SK-N-SH (cell line): ENCODE results near the gene CEP85. TPM values are rescaled to one million over a fixed set of nuclear protein-coding genes. Genes with fewer than 3 reads are reported as not detected.

ENCODE experiments used
- CTCF ChIA-PET: fragments of 300-600, 350-600 bp; formaldehyde crosslinking; extraction: SDS; loops from one replicate; lab custom pipeline; 2021; lab: Yijun Ruan, JAX
- POLR2A ChIA-PET: fragments of 350-600 bp; sonication (Branson Sonifier 250); formaldehyde crosslinking; extraction: SDS; loops from one replicate; lab custom pipeline; 2020; ENCODE audit warnings: antibody characterized with exemption, inconsistent platforms; lab: Yijun Ruan, JAX
- DNase-seq: peaks from one replicate; pipeline ENCODE4 v3.0.0; 2012
- H2AFZ ChIP-seq: fragments of 200-600 bp; sonication (generic); 2 replicates; pipeline ENCODE4 v1.8.1; 2016; ENCODE audit warnings: antibody characterized with exemption, mild to moderate bottlenecking, low read depth
- H3F3A ChIP-seq: fragments of 200-600 bp; sonication (generic); replicated peaks from 2 replicates; pipeline ENCODE3; 2016; ENCODE audit warnings: antibody characterized with exemption, mild to moderate bottlenecking; ENCODE audit not compliant: insufficient read depth
- H3K27ac ChIP-seq, 2 experiments: fragments of 200-500 bp in 1 of 2; fragments of 200-600 bp in 1 of 2; sonication (Bioruptor generic) in 1 of 2; sonication (generic), shearing (Covaris generic) in 1 of 2; 2 replicates each; pipeline versions ENCODE4 v1.5.1 to v1.6.1; 2014 to 2016; ENCODE audit warnings: low read depth in 2 of 2, inconsistent platforms in 1 of 2, low read length in 1 of 2, mild to moderate bottlenecking in 1 of 2, mixed read lengths in 1 of 2
- H3K27me3 ChIP-seq: fragments of 200-600 bp; sonication (generic), shearing (Covaris generic); 2 replicates; pipeline ENCODE4 v1.6.1; 2016; ENCODE audit warnings: mixed run types; ENCODE audit not compliant: insufficient read depth
- H3K36me3 ChIP-seq, 2 experiments: fragments of 200-500 bp in 1 of 2; fragments of 200-600 bp in 1 of 2; sonication (Bioruptor generic) in 1 of 2; sonication (generic) in 1 of 2; replicated peaks in 1 of 2; 2 replicates each; pipeline versions ENCODE3 to v1.5.1; 2014 to 2016; ENCODE audit warnings: low read length in 1 of 2, mild to moderate bottlenecking in 1 of 2; ENCODE audit not compliant: insufficient read depth in 2 of 2, control insufficient read depth in 1 of 2
- H3K4me1 ChIP-seq, 2 experiments: fragments of 200-500 bp in 1 of 2; fragments of 200-600 bp in 1 of 2; sonication (Bioruptor generic) in 1 of 2; sonication (generic), shearing (Covaris generic) in 1 of 2; 2 replicates each; pipeline versions ENCODE4 v1.5.1 to v1.6.1; 2014 to 2016; ENCODE audit warnings: low read depth in 1 of 2, low read length in 1 of 2, mixed run types in 1 of 2; ENCODE audit not compliant: insufficient read depth in 2 of 2, control insufficient read depth in 1 of 2
- H3K4me2 ChIP-seq: fragments of 200-600 bp; sonication (generic), shearing (Covaris generic); 2 replicates; pipeline ENCODE4 v1.6.1; 2017; ENCODE audit warnings: mixed run types
- H3K4me3 ChIP-seq, 2 experiments: fragments of 200-500 bp in 1 of 2; fragments of 200-600 bp in 1 of 2; sonication (Bioruptor generic) in 1 of 2; sonication (generic), shearing (Covaris generic) in 1 of 2; 2 replicates each; pipeline versions ENCODE4 v1.5.1 to v1.8.1; 2014 to 2016; ENCODE audit warnings: low read depth in 2 of 2, inconsistent platforms in 1 of 2, low read length in 1 of 2, mild to moderate bottlenecking in 1 of 2, mixed read lengths in 1 of 2, moderate library complexity in 1 of 2
- H3K79me2 ChIP-seq: fragments of 200-600 bp; sonication (generic); 2 replicates; pipeline ENCODE4 v1.8.1; 2017; ENCODE audit warnings: mild to moderate bottlenecking; ENCODE audit not compliant: insufficient read depth
- H3K9ac ChIP-seq: fragments of 200-600 bp; sonication (generic); 2 replicates; pipeline ENCODE4 v1.6.1; 2017; ENCODE audit warnings: mixed run types
- H3K9me2 ChIP-seq: fragments of 200-600 bp; sonication (generic); 2 replicates; pipeline ENCODE4 v1.6.1; 2017; ENCODE audit warnings: mixed run types
- H3K9me3 ChIP-seq: fragments of 200-600 bp; sonication (generic); 2 replicates; pipeline ENCODE4 v1.6.1; 2017; ENCODE audit warnings: mixed run types, mild to moderate bottlenecking, moderate library complexity
- H4K20me1 ChIP-seq: fragments of 200-600 bp; sonication (generic); 2 replicates; pipeline ENCODE4 v1.6.1; 2017; ENCODE audit warnings: mild to moderate bottlenecking, mixed run types; ENCODE audit not compliant: insufficient read depth
- CTCF ChIP-seq: fragments of 200-600 bp; sonication (generic); IDR thresholded peaks from 2 replicates; pipeline ENCODE4 v1.6.1; 2017; ENCODE audit warnings: antibody characterized with exemption, mild to moderate bottlenecking, moderate library complexity
- FOSL2 ChIP-seq: IDR thresholded peaks from 2 replicates; pipeline ENCODE4 v1.4.0; 2012; ENCODE audit warnings: low read depth, mild to moderate bottlenecking, moderate library complexity, borderline replicate concordance
- GABPA ChIP-seq: IDR thresholded peaks from 2 replicates; pipeline ENCODE4 v1.4.0; 2012; ENCODE audit warnings: low read depth, mild to moderate bottlenecking
- MEF2A ChIP-seq: IDR thresholded peaks from 2 replicates; pipeline ENCODE4 v1.4.0; 2012; ENCODE audit warnings: low read depth, borderline replicate concordance
- NFIC ChIP-seq: IDR thresholded peaks from 2 replicates; pipeline ENCODE4 v1.4.0; 2012; ENCODE audit warnings: borderline replicate concordance
- RAD21 ChIP-seq: IDR thresholded peaks from 2 replicates; pipeline ENCODE4 v1.6.1; 2012; ENCODE audit warnings: mild to moderate bottlenecking, low read length
- RCOR1 ChIP-seq: fragments of 150-350 bp; IDR thresholded peaks from 2 replicates; pipeline ENCODE4 v1.6.1; 2017; ENCODE audit warnings: antibody characterized with exemption, low read length
- REST ChIP-seq: IDR thresholded peaks from 2 replicates; pipeline ENCODE4 v1.6.1; 2012; ENCODE audit warnings: mild to moderate bottlenecking, low read depth, low read length, moderate library complexity
- TEAD4 ChIP-seq: IDR thresholded peaks from 2 replicates; pipeline ENCODE4 v1.4.0; 2012; ENCODE audit warnings: mild to moderate bottlenecking, borderline replicate concordance; ENCODE audit not compliant: insufficient read depth
- WGBS: methylation state at CpG from one replicate; pipeline ENCODE4 v1.1.6; 2017; ENCODE audit warnings: low lambda C conversion rate; 5-methylcytosine and 5-hydroxymethylcytosine counted together
- polyA plus RNA-seq, 3 experiments: library from polyadenylated mRNA; depleted of rRNA; stranded (reverse); fragments of >200 nt; gene quantifications; 2 replicates each; pipeline ENCODE4 v1.2.3, GENCODE V29; 2012
- TF ChIP-seq, protein P1 (sequence below): IDR thresholded peaks from 2 replicates; pipeline ENCODE4 v1.4.0; 2012; ENCODE audit warnings: low read depth, borderline replicate concordance

CEP85 gene
- polyA plus RNA-seq, 1 of the 3 experiments (the other 2 are of a cell fraction) = 12.1 TPM

DNA sequence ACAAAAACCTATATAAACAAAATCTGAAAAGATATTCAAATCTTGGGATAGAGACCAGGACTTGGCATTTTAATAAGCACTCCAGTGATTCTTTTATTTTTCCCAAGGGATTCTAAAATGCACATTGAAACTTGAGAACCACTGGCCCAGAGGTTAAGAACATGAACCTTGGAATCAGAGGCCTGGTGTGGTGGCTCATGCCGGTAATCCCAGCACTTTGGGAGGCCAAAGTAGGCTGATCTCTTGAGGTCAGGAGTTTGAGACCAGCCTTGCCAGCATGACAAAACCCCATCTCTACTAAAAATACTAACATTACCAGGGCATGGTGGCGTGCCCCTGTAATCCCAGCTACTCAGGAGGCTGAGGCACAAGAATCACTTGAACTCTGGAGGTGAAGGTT lies 12.9 kb upstream of the CEP85 start:
- WGBS = 85% methylated on average over 2 of the region's 2 CpGs
- Histone ChIP-seq H3K4me3 (no peak overlapping the region), H2AFZ (no peak overlapping the region), H3K9me3 (no peaks in the 10 kb centered on the region), H3K79me2 (no peaks in the 10 kb centered on the region), H3K36me3 (no peaks in the 10 kb centered on the region), H3F3A (no peaks in the 10 kb centered on the region), H3K4me2 (no peak overlapping the region), H3K9ac (no peak overlapping the region), H4K20me1 (no peaks in the 10 kb centered on the region), H3K27me3 (peaks cover 6% of the 10 kb centered on the region; the same call in 1 of the 2 replicates), H3K4me1 (peaks cover 0 to 2% of the 10 kb centered on the region in 2 experiments; a peak in 1 of 4 replicates), H3K27ac (no peak overlapping the region), H3K9me2 (no peaks in the 10 kb centered on the region)
- DNase-seq = no peak
- POLR2A ChIA-PET = no interaction called here
- TF ChIP-seq MEF2A = no peak
- TF ChIP-seq RCOR1 = no peak
- TF ChIP-seq GABPA = no peak
- TF ChIP-seq FOSL2 = no peak
- TF ChIP-seq REST = no peak
- TF ChIP-seq, protein P1, sequence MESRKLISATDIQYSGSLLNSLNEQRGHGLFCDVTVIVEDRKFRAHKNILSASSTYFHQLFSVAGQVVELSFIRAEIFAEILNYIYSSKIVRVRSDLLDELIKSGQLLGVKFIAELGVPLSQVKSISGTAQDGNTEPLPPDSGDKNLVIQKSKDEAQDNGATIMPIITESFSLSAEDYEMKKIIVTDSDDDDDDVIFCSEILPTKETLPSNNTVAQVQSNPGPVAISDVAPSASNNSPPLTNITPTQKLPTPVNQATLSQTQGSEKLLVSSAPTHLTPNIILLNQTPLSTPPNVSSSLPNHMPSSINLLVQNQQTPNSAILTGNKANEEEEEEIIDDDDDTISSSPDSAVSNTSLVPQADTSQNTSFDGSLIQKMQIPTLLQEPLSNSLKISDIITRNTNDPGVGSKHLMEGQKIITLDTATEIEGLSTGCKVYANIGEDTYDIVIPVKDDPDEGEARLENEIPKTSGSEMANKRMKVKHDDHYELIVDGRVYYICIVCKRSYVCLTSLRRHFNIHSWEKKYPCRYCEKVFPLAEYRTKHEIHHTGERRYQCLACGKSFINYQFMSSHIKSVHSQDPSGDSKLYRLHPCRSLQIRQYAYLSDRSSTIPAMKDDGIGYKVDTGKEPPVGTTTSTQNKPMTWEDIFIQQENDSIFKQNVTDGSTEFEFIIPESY = no peak
- no peak for TF ChIP-seq TEAD4
- no peak for TF ChIP-seq RAD21
- CTCF ChIA-PET = interaction anchor here (1.3 to 3.4 kb wide), 2 partner anchors 13 to 15 kb away, joined by 3 to 13 read pairs; partner anchors contain the start of gene CEP85

DNA sequence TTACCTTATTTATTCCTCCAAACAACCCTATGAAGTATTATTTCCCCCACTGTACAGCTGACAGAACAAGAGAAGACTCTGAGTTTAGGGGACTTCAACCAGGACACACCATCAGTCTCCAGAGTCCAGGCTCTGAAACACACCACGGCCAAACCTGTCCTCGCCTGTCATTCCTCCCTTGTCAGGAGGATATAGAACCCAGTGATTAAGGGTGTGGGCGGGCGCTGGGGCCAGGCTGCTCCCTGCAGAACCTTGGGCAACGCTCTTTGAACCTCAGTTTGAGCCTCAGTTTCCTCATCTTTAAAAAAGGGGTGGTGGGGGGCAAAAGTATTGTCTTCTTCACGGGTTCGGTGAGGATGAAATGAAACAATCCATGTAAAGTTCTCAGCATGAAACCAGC lies 9.4 kb upstream of the CEP85 start:
- no peaks in the 10 kb centered on the region for H4K20me1 ChIP-seq
- H3K9ac ChIP-seq = no peak overlapping the region
- no peak overlapping the region for H2AFZ ChIP-seq
- no peaks in the 10 kb centered on the region for H3F3A ChIP-seq
- DNase-seq = no peak
- CTCF ChIA-PET = interaction anchor here (0.7 to 1.5 kb wide), 2 partner anchors 9 to 55 kb away, joined by 3 to 10 read pairs; partner anchors contain the start of gene CEP85
- H3K9me3 ChIP-seq = no peaks in the 10 kb centered on the region
- H3K79me2 ChIP-seq = no peaks in the 10 kb centered on the region
- peaks cover 9% of the 10 kb centered on the region; the same call in 1 of the 2 replicates for H3K27me3 ChIP-seq
- TF ChIP-seq CTCF = no peak
- TF ChIP-seq NFIC = no peak
- 90% methylated on average over 7 of the region's 7 CpGs for WGBS
- H3K36me3 ChIP-seq = no peaks in the 10 kb centered on the region
- H3K4me2 ChIP-seq = no peak overlapping the region
- POLR2A ChIA-PET = no interaction called here
- no peak overlapping the region for H3K27ac ChIP-seq
- H3K4me3 ChIP-seq = no peak overlapping the region
- peaks cover 0 to 2% of the 10 kb centered on the region in 2 experiments; a peak in 1 of 4 replicates for H3K4me1 ChIP-seq
- no peaks in the 10 kb centered on the region for H3K9me2 ChIP-seq
